ENCODE results near the gene LAMP5. TPM values are rescaled to one million over a fixed set of nuclear protein-coding genes. Genes with fewer than 3 reads are reported as not detected.

The LAMP5 gene
- polyA plus RNA-seq, 1 donor (not counting 4 experiments of a cell fraction or from before 2014, with no cell fraction given), result not detected

DNA sequence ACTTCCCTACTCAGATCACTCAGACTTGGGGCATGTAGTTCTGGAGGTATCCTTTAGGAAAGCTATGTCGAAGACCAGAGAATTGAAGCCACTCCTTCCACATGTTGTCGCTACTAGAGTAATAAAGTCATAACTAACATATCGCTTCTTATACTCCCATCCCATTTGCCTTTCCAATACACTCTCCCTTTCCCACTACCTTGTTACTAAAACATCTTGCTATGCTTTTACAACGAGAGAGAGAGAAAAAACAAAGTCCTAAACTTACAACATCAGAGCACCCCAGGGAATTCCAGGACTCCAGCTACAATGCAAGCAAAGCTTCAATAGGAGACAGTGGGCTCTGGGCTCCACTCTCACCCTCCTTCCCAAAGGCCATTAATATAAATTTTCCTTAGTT is 5.1 kb upstream of the LAMP5 start:
- peaks cover 57% of the 10 kb centered on the region for H3K27me3 ChIP-seq (ENCODE audit: control insufficient read depth, extremely low read depth, insufficient read depth, low read length)
- H3K4me1 ChIP-seq (ENCODE audit: control insufficient read depth, extremely low read depth, insufficient read depth, low read length), result no peaks in the 10 kb centered on the region
- TF ChIP-seq, protein P1, sequence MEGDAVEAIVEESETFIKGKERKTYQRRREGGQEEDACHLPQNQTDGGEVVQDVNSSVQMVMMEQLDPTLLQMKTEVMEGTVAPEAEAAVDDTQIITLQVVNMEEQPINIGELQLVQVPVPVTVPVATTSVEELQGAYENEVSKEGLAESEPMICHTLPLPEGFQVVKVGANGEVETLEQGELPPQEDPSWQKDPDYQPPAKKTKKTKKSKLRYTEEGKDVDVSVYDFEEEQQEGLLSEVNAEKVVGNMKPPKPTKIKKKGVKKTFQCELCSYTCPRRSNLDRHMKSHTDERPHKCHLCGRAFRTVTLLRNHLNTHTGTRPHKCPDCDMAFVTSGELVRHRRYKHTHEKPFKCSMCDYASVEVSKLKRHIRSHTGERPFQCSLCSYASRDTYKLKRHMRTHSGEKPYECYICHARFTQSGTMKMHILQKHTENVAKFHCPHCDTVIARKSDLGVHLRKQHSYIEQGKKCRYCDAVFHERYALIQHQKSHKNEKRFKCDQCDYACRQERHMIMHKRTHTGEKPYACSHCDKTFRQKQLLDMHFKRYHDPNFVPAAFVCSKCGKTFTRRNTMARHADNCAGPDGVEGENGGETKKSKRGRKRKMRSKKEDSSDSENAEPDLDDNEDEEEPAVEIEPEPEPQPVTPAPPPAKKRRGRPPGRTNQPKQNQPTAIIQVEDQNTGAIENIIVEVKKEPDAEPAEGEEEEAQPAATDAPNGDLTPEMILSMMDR (optimal IDR thresholded peaks at IDR 0.05 in 1 of 3, IDR thresholded peaks at IDR 0.05 in 1 of 3, conservative IDR thresholded peaks at IDR 0.05 in 1 of 3; ENCODE audit: extremely low read depth in 1 of 3, insufficient read depth in 2 of 3, low read length in 3 of 3), result no peak
- TF ChIP-seq EZH2 (IDR thresholded peaks at IDR 0.05; ENCODE audit: low read length), result no peak
- no peaks in the 10 kb centered on the region for H4K20me1 ChIP-seq (ENCODE audit: control insufficient read depth, extremely low read depth, insufficient read depth, low read length)
- H3K36me3 ChIP-seq (ENCODE audit: control insufficient read depth in 2 of 2, extremely low read depth in 1 of 2, insufficient read depth in 2 of 2, low read length in 2 of 2), result no peaks in the 10 kb centered on the region
- FAIRE-seq (no peak), DNase-seq (ENCODE audit: low read depth, low spot score) (no peak)
- no peaks in the 10 kb centered on the region for H3K9me1 ChIP-seq (ENCODE audit: control insufficient read depth, extremely low read depth, insufficient read depth, low read length)
- H3K9me3 ChIP-seq (ENCODE audit: control insufficient read depth, low read depth, low read length), result no peaks in the 10 kb centered on the region
- H3K9ac ChIP-seq (ENCODE audit: control insufficient read depth, extremely low read depth, insufficient read depth, low read length), result no peak overlapping the region
- no peak overlapping the region for H3K4me2 ChIP-seq (ENCODE audit: control insufficient read depth, extremely low read depth, insufficient read depth, low read depth, low read length)
- no peaks in the 10 kb centered on the region for H3K79me2 ChIP-seq (ENCODE audit: control insufficient read depth, insufficient read depth, low read length)
- dilution Hi-C loops (cut with MboI; ENCODE audit: extremely low pct_ligation_motif_present, low sequenced_read_pairs), result no loop called here
- H3K4me3 ChIP-seq (ENCODE audit: control insufficient read depth in 2 of 3, extremely low read depth in 1 of 3, insufficient read depth in 2 of 3, low read depth in 1 of 3, low read length in 3 of 3), result no peak overlapping the region
- no peak overlapping the region for H3K27ac ChIP-seq (ENCODE audit: control insufficient read depth, insufficient read depth, low read length)
- no peak overlapping the region for H2AFZ ChIP-seq (ENCODE audit: control insufficient read depth, low read length)

DNA sequence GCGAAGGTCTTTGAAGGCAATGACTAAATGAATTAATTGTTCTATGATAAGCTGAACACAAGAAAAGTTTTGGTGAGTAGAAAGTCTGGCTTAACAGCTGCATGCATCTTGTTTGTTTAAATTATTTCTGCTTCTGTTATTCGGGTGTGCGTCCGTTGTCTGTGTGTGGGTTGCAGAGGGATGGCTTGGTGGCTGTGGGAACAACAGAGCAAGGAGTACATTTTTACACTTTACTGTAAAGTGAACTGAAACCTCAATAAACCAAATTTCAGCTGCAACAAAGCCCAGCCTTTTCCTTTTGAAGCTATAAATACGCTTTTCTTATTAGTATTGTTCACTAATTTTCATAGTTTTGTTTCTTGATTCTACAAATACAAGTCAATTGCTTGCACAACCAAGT is 3.5 kb upstream of the LAMP5 start:
- dilution Hi-C loops (cut with MboI; ENCODE audit: extremely low pct_ligation_motif_present, low sequenced_read_pairs), result no loop called here
- H3K4me2 ChIP-seq (ENCODE audit: control insufficient read depth, extremely low read depth, insufficient read depth, low read depth, low read length), result no peak overlapping the region
- H3K27me3 ChIP-seq (ENCODE audit: control insufficient read depth, extremely low read depth, insufficient read depth, low read length), result peaks cover 68% of the 10 kb centered on the region
- no peaks in the 10 kb centered on the region for H3K4me1 ChIP-seq (ENCODE audit: control insufficient read depth, extremely low read depth, insufficient read depth, low read length)
- no peaks in the 10 kb centered on the region for H4K20me1 ChIP-seq (ENCODE audit: control insufficient read depth, extremely low read depth, insufficient read depth, low read length)
- no peaks in the 10 kb centered on the region for H3K79me2 ChIP-seq (ENCODE audit: control insufficient read depth, insufficient read depth, low read length)
- no peaks in the 10 kb centered on the region for H3K36me3 ChIP-seq (ENCODE audit: control insufficient read depth in 2 of 2, extremely low read depth in 1 of 2, insufficient read depth in 2 of 2, low read length in 2 of 2)
- no peak overlapping the region for H3K4me3 ChIP-seq (ENCODE audit: control insufficient read depth in 2 of 3, extremely low read depth in 1 of 3, insufficient read depth in 2 of 3, low read depth in 1 of 3, low read length in 3 of 3)
- DNase-seq (ENCODE audit: low read depth, low spot score) (no peak), FAIRE-seq (no peak)
- no peak overlapping the region for H3K27ac ChIP-seq (ENCODE audit: control insufficient read depth, insufficient read depth, low read length)
- no peak for TF ChIP-seq EZH2 (IDR thresholded peaks at IDR 0.05; ENCODE audit: low read length)
- TF ChIP-seq, protein P1 (optimal IDR thresholded peaks at IDR 0.05 in 1 of 3, IDR thresholded peaks at IDR 0.05 in 1 of 3, conservative IDR thresholded peaks at IDR 0.05 in 1 of 3; ENCODE audit: extremely low read depth in 1 of 3, insufficient read depth in 2 of 3, low read length in 3 of 3), result no peak
- H2AFZ ChIP-seq (ENCODE audit: control insufficient read depth, low read length), result no peak overlapping the region
- H3K9me1 ChIP-seq (ENCODE audit: control insufficient read depth, extremely low read depth, insufficient read depth, low read length), result no peaks in the 10 kb centered on the region
- H3K9me3 ChIP-seq (ENCODE audit: control insufficient read depth, low read depth, low read length), result no peaks in the 10 kb centered on the region
- H3K9ac ChIP-seq (ENCODE audit: control insufficient read depth, extremely low read depth, insufficient read depth, low read length), result no peak overlapping the region
